IPS-18a (cell line): ENCODE measurements around the gene CDK8.

Experiments used
- H3K27ac ChIP-seq: one replicate; pipeline ENCODE4 v1.5.1; 2013; ENCODE audit warnings: low read length
- H3K27me3 ChIP-seq: one replicate; pipeline ENCODE4 v1.6.1; 2013; ENCODE audit warnings: mild to moderate bottlenecking, low read length; ENCODE audit not compliant: control insufficient read depth, insufficient read depth
- H3K36me3 ChIP-seq: one replicate; pipeline ENCODE4 v1.6.1; 2013; ENCODE audit warnings: low read depth, low read length; ENCODE audit not compliant: control insufficient read depth
- H3K4me1 ChIP-seq: one replicate; pipeline ENCODE4 v1.6.1; 2013; ENCODE audit warnings: low read depth, low read length; ENCODE audit not compliant: control insufficient read depth
- H3K4me3 ChIP-seq: one replicate; pipeline ENCODE4 v1.5.1; 2013; ENCODE audit warnings: low read length
- H3K9ac ChIP-seq: one replicate; pipeline ENCODE4 v1.6.1; 2013; ENCODE audit warnings: mild to moderate bottlenecking, low read length, moderate library complexity
- H3K9me3 ChIP-seq: one replicate; pipeline ENCODE4 v1.6.1; 2013; ENCODE audit warnings: low read depth, low read length; ENCODE audit not compliant: control insufficient read depth

Gene CDK8

DNA sequence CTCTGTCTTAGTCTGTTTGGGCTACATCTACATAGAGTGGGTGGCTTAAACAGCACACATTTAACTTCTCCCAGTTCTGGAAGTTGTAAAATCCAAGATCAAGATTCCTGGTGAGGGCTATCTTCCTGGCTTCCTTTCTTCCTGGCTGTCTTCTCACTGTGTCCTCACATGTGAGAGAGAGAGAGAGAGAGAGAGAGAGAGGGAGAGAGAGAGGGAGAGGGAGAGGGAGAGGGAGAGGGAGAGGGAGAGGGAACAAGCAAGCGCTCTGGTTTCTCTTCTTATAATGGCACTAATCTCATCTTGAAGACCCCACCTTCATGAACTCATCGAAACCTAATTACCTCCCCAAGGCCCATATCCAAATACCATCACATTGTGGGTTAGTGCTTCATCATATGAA lies 69.2 kb downstream of the CDK8 start:
- H3K27ac ChIP-seq, result no peak overlapping the region
- no peaks in the 10 kb centered on the region for H3K27me3 ChIP-seq
- no peaks in the 10 kb centered on the region for H3K36me3 ChIP-seq
- no peak overlapping the region for H3K9ac ChIP-seq
- H3K4me3 ChIP-seq, result no peak overlapping the region
- H3K4me1 ChIP-seq, result peaks cover 3% of the 10 kb centered on the region
- H3K9me3 ChIP-seq, result no peaks in the 10 kb centered on the region

DNA sequence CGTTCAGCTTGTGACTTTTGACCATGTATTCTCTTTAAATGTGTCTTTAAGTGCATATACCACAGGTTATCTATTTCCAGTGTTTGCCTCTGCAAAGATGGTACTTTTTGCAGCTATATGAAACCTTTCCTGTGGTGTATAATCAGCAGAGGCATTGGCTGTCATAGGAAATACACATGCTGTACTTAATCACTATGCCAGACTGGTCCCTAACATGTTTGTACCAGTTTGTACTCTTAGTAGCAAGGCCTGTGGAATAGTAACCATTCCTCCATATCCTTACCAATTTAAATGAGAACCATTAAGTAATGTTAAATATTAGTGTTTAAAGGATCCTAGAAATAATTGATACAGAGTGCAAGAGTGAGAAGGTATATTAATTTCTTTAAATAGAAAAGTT lies 69.8 kb downstream of the CDK8 start:
- H3K9ac ChIP-seq, result no peak overlapping the region
- H3K4me3 ChIP-seq, result no peak overlapping the region
- H3K27me3 ChIP-seq, result no peaks in the 10 kb centered on the region
- peaks cover 3% of the 10 kb centered on the region for H3K4me1 ChIP-seq
- no peak overlapping the region for H3K27ac ChIP-seq
- H3K36me3 ChIP-seq, result no peaks in the 10 kb centered on the region
- H3K9me3 ChIP-seq, result peaks cover 3% of the 10 kb centered on the region

DNA sequence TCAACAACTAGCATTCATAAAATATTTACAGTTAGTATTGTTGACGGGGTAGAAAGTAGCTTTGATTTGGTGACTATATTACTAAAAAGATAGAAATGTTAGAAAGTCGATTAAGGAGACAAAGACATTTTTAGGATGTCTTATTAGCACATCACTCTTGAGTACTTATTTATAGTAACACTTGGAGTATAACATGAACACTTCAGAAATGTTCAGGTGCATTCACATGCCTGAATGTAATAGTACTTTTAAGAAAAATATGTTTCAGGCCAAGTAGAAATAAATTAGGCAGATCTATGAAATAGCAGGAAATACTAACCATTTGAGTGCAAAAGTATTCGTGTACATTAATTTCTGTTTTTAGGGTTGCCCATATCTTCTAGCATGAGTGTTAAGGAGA lies 70.4 kb downstream of the CDK8 start:
- Histone ChIP-seq H3K4me3 (no peak overlapping the region), H3K4me1 (peaks cover 3% of the 10 kb centered on the region), H3K27ac (no peak overlapping the region), H3K9ac (no peak overlapping the region), H3K27me3 (no peaks in the 10 kb centered on the region), H3K9me3 (peaks cover 3% of the 10 kb centered on the region), H3K36me3 (no peaks in the 10 kb centered on the region)

DNA sequence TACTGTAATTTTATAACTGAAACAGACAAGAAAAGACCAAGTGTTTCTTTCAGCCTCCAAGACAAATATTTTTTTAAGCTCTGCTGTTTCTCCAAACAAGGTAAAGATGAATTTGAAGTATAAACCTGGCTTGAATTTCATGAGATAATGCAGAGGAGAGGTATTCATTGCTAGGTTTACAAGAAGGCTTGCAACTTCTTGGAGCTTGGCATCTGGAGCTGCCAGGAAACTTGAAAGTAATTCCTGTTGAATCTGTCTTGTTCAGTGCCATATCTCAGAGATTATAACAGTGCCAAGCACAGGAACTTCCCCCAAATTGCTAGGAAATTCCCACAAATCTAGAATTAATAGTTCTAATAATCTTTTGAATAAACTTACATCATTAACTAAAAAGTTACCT lies 70.9 kb downstream of the CDK8 start:
- H3K27ac ChIP-seq, result no peak overlapping the region
- H3K4me3 ChIP-seq, result no peak overlapping the region
- no peaks in the 10 kb centered on the region for H3K36me3 ChIP-seq
- peaks cover 3% of the 10 kb centered on the region for H3K4me1 ChIP-seq
- no peaks in the 10 kb centered on the region for H3K27me3 ChIP-seq
- H3K9me3 ChIP-seq, result peaks cover 3% of the 10 kb centered on the region
- no peak overlapping the region for H3K9ac ChIP-seq

DNA sequence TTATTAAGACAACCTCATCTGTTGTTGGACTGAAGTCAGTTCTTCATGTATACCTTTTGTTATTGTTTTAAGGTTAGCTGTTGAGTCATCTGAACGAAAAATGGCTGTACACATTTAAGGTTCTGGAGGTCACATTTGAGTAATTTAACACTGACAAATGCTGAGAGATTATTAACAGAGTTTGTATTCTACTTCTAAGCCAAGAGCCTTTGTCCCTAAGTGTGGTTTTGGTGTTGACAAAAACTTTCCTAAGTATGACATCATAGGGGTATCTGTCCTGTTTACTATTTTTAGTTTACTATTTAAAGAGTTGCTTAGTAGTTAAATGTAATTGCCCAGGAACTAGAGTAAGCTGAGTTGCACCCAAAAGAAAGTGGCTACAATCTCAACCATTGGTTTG lies 71.9 kb downstream of the CDK8 start:
- H3K36me3 ChIP-seq, result no peaks in the 10 kb centered on the region
- H3K27ac ChIP-seq, result no peak overlapping the region
- H3K9me3 ChIP-seq, result peaks cover 3% of the 10 kb centered on the region
- H3K4me1 ChIP-seq, result peaks cover 5% of the 10 kb centered on the region
- H3K4me3 ChIP-seq, result no peak overlapping the region
- no peak overlapping the region for H3K9ac ChIP-seq
- no peaks in the 10 kb centered on the region for H3K27me3 ChIP-seq

DNA sequence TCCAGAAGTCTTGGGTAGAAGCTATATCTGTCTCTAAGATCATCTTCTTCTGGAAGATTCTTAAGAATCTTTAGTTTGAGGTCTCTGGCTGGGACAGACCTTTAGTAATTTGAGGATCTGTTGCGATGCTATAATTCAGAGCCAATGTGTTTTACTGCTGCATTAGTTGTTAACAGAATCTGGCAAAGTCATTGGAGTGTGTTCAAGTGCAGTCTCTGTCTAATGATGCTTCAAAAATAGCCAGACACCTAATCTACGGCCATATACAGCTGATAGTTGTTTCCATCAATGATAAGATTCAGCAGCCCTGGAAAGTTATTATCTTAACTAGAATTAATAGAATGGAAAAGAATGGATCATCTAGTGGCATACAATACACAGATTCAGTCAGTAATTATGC lies 72.6 kb downstream of the CDK8 start:
- Histone ChIP-seq H3K36me3 (no peaks in the 10 kb centered on the region), H3K9ac (no peak overlapping the region), H3K4me1 (peaks cover 10% of the 10 kb centered on the region), H3K27me3 (no peaks in the 10 kb centered on the region), H3K9me3 (peaks cover 3% of the 10 kb centered on the region), H3K27ac (no peak overlapping the region), H3K4me3 (no peak overlapping the region)

DNA sequence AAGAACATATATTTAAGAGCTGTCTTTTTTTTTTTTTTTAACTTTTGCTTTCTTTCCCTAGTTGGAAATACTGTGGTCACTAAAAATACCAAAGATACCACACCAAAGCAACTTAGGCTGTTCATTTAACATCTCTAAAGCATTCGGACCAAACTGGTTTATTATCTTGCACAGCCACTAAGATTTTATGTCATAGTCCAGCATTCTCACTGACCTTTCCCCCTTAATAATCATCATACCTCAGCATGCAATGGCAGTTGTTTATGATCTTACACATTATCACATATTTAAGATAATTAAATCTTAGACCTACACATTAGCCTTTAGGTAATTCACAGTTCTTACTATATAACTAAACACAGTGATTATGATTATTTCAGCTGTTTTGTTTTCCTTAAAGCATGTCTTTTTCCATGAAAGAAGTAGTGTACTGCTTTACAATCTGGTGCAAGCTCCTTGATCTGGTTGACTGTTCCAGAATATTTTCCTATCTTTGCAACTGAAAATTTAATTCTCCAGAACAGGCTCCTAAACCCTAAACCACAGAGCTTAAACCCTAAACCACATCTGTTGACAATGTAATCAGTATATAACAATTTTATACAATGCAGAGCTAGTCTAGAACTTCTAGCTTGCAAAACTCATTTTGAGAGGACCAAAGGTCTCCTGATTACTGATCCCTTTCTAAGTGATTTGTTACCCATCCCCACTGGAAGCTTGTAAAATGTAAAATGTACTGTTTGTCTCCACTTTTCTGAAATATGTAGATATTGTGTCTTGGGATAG lies 74.2 kb downstream of the CDK8 start:
- no peak overlapping the region for H3K27ac ChIP-seq
- H3K9ac ChIP-seq, result no peak overlapping the region
- no peaks in the 10 kb centered on the region for H3K27me3 ChIP-seq
- H3K4me3 ChIP-seq, result no peak overlapping the region
- no peaks in the 10 kb centered on the region for H3K36me3 ChIP-seq
- peaks cover 10% of the 10 kb centered on the region for H3K4me1 ChIP-seq
- peaks cover 3% of the 10 kb centered on the region for H3K9me3 ChIP-seq

DNA sequence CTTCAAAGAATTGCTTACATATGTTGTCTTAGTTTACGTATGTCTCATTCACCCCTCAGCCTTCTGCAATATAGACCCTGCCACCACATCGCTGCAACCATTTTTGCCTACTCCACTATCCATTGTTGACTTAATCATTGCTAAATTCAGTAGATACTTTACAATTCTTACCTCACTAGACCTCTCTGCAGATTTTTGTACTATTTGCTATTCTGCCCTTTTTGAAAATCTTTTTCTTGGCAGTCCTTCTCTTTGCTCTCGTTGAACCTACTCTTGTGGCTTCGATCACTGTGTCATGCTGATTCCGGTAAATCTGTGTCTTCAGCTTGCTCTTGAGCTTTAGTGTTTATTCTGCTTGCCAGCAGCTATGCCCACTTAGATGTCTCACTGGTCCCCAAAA lies 81.2 kb downstream of the CDK8 start:
- H3K9ac ChIP-seq, result no peak overlapping the region
- peaks cover 10% of the 10 kb centered on the region for H3K4me1 ChIP-seq
- H3K4me3 ChIP-seq, result no peak overlapping the region
- no peaks in the 10 kb centered on the region for H3K27me3 ChIP-seq
- no peaks in the 10 kb centered on the region for H3K9me3 ChIP-seq
- no peaks in the 10 kb centered on the region for H3K36me3 ChIP-seq
- no peak overlapping the region for H3K27ac ChIP-seq

DNA sequence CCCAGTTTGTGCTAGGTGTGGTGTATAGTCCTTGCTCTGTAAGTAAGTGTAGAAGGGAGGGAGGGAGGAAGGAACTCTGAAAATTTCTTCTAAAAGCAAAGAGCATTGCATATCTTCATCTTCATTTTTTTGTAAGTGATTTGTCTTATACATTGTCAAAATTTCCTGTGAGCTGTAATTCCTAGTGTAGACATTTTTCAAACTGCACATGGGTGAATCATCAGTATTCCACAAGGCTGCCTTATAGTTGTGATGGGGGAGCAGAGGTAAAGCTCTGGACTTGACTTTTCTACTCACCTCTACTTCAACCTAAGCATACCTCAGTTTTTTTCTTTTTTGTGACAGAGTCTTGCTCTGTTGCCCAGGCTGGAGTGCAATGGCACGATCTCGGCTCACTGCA lies 86.9 kb downstream of the CDK8 start:
- Histone ChIP-seq H3K9ac (no peak overlapping the region), H3K27ac (no peak overlapping the region), H3K4me1 (no peaks in the 10 kb centered on the region), H3K36me3 (no peaks in the 10 kb centered on the region), H3K27me3 (no peaks in the 10 kb centered on the region), H3K9me3 (no peaks in the 10 kb centered on the region), H3K4me3 (no peak overlapping the region)

DNA sequence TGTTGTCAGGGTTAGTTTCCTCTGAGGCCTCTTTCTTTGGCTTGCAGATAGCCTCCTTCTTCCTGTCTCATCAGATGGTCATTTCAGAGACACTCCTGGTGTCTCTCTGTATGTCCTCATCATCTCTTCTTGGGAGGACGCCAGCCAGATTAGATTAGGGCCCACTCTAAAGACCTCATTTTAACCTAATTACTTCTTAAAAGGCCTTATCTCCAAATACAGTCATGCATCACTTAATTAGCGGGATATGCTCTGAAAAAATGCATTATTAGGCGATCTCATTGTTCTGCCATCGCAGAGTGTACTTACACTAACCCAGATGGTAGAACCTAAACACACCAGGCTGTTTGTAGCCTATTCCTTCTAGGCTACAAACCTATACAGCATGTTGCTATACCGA lies 89.0 kb downstream of the CDK8 start:
- Histone ChIP-seq H3K9me3 (no peaks in the 10 kb centered on the region), H3K36me3 (no peaks in the 10 kb centered on the region), H3K27ac (no peak overlapping the region), H3K9ac (no peak overlapping the region), H3K4me1 (no peaks in the 10 kb centered on the region), H3K27me3 (no peaks in the 10 kb centered on the region), H3K4me3 (no peak overlapping the region)

DNA sequence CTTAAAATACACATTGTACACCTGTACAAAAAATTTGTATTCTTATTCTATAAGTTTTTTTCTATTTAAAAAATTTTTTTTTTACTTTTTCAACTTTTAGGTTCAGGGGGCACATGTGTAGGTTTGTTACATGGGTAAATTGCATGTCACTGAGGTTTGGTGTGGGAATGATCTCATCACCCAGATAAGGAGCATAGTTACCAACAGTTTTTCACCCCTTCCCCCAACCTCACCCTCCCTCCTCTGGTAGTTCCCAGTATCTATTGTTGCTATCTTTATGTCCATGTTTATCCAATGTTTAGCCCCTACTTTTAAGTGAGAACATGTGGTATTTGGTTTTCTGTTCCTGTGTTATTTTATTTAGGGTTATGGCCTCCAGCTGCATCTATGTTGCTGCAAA lies 89.9 kb downstream of the CDK8 start:
- no peaks in the 10 kb centered on the region for H3K9me3 ChIP-seq
- peaks cover 4% of the 10 kb centered on the region for H3K4me1 ChIP-seq
- H3K4me3 ChIP-seq, result no peak overlapping the region
- H3K36me3 ChIP-seq, result no peaks in the 10 kb centered on the region
- H3K9ac ChIP-seq, result no peak overlapping the region
- no peaks in the 10 kb centered on the region for H3K27me3 ChIP-seq
- H3K27ac ChIP-seq, result no peak overlapping the region

DNA sequence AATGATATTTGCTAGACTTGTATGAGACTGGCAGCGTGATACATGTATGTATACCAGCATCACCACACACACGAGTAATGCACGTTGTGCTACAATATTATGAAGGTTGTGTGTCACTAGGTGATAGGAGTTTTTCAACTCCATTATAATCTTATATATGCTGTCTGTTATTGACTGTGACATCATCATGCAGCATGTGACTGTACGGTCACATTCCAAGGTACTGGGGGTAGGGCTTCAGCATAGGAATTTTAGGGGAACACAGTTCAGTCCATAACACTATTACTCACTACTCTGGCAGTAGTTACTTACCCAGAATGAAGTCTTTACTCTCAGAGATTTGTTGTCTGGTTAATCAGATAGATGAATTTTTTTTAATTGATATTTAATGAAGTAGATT lies 91.1 kb downstream of the CDK8 start:
- no peaks in the 10 kb centered on the region for H3K9me3 ChIP-seq
- H3K9ac ChIP-seq, result no peak overlapping the region
- peaks cover 3% of the 10 kb centered on the region for H3K36me3 ChIP-seq
- no peak overlapping the region for H3K4me3 ChIP-seq
- no peaks in the 10 kb centered on the region for H3K27me3 ChIP-seq
- no peak overlapping the region for H3K27ac ChIP-seq
- H3K4me1 ChIP-seq, result peaks cover 8% of the 10 kb centered on the region
